ENCODE measurements around the gene TAOK1. TPM values are rescaled to one million over a fixed set of nuclear protein-coding genes. Genes with fewer than 3 reads are reported as not detected.

TAOK1 gene
- total RNA-seq, 1 experiment from 2014 or later: 85.5 TPM

- Histone ChIP-seq H3K4me1 (ENCODE audit: insufficient read depth, low read length, poor library complexity, severe bottlenecking) (no peaks in the 10 kb centered on the region), H3K36me3 (ENCODE audit: insufficient read depth, low read length, poor library complexity, severe bottlenecking) (no peaks in the 10 kb centered on the region), H3K27me3 (replicated peaks; ENCODE audit: insufficient read depth, low read depth, low read length, poor library complexity) (peaks cover 8% of the 10 kb centered on the region), H3K27ac (ENCODE audit: low read depth, low read length, poor library complexity, severe bottlenecking) (no peak overlapping the region), H3K4me3 (ENCODE audit: low read depth, low read length, poor library complexity, severe bottlenecking) (no peak overlapping the region), H3K9me3 (ENCODE audit: low read depth, low read length, poor library complexity, severe bottlenecking) (no peaks in the 10 kb centered on the region)
- ChIA-PET POLR2A (ENCODE audit: low non-redundant PET) (no interaction called here), CTCF (no interaction called here)
- intact Hi-C loops (cut with micrococcal nuclease; ENCODE audit: unreplicated experiment): no loop called here
- TF ChIP-seq CTCF (conservative IDR thresholded peaks at IDR 0.05; ENCODE audit: low read depth, low read length) (no peak), EZH2 (IDR thresholded peaks at IDR 0.05; ENCODE audit: borderline replicate concordance, low read depth, low read length, poor library complexity, severe bottlenecking) (no peak)
- BruUV-seq (replicated peaks): no TSS peak
- peak; percentile 34 for DNase-seq (ENCODE audit: low spot score)
Measured at GRCh38 chr17:29347831-29348629, 42.1 kb upstream of the TAOK1 start.

DNA sequence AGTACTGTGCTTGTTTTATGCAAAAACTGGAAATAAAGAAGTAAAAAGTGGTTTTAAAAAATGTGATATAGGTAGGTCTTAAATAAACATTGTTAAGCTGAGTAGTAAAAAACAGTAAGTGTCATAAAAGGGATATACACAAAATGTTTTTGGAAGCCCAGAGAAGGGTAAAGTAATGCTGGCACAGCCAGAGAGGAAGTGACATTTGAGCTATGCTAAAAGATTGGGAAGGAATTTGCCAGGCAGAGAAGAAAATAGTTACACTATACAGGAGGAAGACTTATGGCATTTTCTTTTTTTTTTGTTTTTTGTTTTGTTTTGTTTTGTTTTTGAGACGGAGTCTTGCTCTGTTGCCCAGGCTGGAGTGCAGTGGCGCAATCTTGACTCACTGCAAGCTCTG, 40.8 kb upstream of the TAOK1 start:
- Histone ChIP-seq H3K4me1 (ENCODE audit: insufficient read depth, low read length, poor library complexity, severe bottlenecking) (no peaks in the 10 kb centered on the region), H3K27ac (ENCODE audit: low read depth, low read length, poor library complexity, severe bottlenecking) (no peak overlapping the region), H3K9me3 (ENCODE audit: low read depth, low read length, poor library complexity, severe bottlenecking) (no peaks in the 10 kb centered on the region), H3K36me3 (ENCODE audit: insufficient read depth, low read length, poor library complexity, severe bottlenecking) (no peaks in the 10 kb centered on the region), H3K27me3 (replicated peaks; ENCODE audit: insufficient read depth, low read depth, low read length, poor library complexity) (no peaks in the 10 kb centered on the region), H3K4me3 (ENCODE audit: low read depth, low read length, poor library complexity, severe bottlenecking) (no peak overlapping the region)
- DNase-seq (ENCODE audit: low spot score): no peak
- ChIA-PET CTCF (no interaction called here), POLR2A (ENCODE audit: low non-redundant PET) (no interaction called here)
- no TSS peak for BruUV-seq (replicated peaks)
- intact Hi-C loops (cut with micrococcal nuclease; ENCODE audit: unreplicated experiment): no loop called here
- TF ChIP-seq CTCF (conservative IDR thresholded peaks at IDR 0.05; ENCODE audit: low read depth, low read length): no peak
- TF ChIP-seq EZH2 (IDR thresholded peaks at IDR 0.05; ENCODE audit: borderline replicate concordance, low read depth, low read length, poor library complexity, severe bottlenecking): no peak

DNA sequence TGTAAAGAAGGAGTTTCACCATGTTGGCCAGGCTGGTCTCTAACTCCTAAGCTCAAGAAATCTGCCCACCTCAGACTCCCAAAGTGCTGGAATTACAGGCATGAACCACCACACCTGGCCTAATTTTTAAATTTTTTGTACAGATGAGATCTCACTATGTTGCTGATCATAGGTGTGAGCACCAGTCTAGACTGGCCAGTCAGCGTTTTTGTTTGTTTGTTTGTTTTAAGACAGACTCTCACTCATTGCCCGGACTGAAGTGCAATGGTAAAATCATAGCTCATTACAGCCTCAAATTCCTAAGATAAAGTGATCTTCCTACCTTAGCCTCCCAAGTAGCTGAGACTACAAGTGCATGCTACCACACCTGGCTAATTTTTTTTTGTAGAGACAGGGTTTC, 38.0 kb upstream of the TAOK1 start:
- intact Hi-C loops (cut with micrococcal nuclease; ENCODE audit: unreplicated experiment): no loop called here
- CTCF ChIA-PET: no interaction called here
- POLR2A ChIA-PET (ENCODE audit: low non-redundant PET): interaction anchor here (0.6 kb wide), 1 partner anchor 100 kb away, joined by 9 read pairs; no protein-coding TSS in a partner anchor

More for the DNA sequence above, 38.0 kb upstream of the TAOK1 start:
- Histone ChIP-seq H3K36me3 (ENCODE audit: insufficient read depth, low read length, poor library complexity, severe bottlenecking) (no peaks in the 10 kb centered on the region), H3K9me3 (ENCODE audit: low read depth, low read length, poor library complexity, severe bottlenecking) (no peaks in the 10 kb centered on the region), H3K27ac (ENCODE audit: low read depth, low read length, poor library complexity, severe bottlenecking) (no peak overlapping the region), H3K4me3 (ENCODE audit: low read depth, low read length, poor library complexity, severe bottlenecking) (no peak overlapping the region), H3K27me3 (replicated peaks; ENCODE audit: insufficient read depth, low read depth, low read length, poor library complexity) (no peaks in the 10 kb centered on the region), H3K4me1 (ENCODE audit: insufficient read depth, low read length, poor library complexity, severe bottlenecking) (no peaks in the 10 kb centered on the region)
- TF ChIP-seq CTCF (conservative IDR thresholded peaks at IDR 0.05; ENCODE audit: low read depth, low read length) (no peak), EZH2 (IDR thresholded peaks at IDR 0.05; ENCODE audit: borderline replicate concordance, low read depth, low read length, poor library complexity, severe bottlenecking) (no peak)
- BruUV-seq (replicated peaks): no TSS peak
- no peak for DNase-seq (ENCODE audit: low spot score)
